Kidney (tissue), 14 donors: ENCODE data around the gene CLK3. TPM values are rescaled to one million over a fixed set of nuclear protein-coding genes. Genes with fewer than 3 reads are reported as not detected.
A peak's percentile ranks its signal among the peaks of the same experiment; 100 is the strongest.

Experiments used
- DNase-seq, 5 donors: peaks; one replicate each; pipeline ENCODE4 v3.0.0-alpha.2; 2013 to 2020
- FAIRE-seq: peaks from 2 replicates; lab custom pipeline; 2012; peaks lifted over from hg19 to GRCh38; lab: Jason Lieb, UNC
- H3K27ac ChIP-seq, 2 donors: one replicate each; pipeline ENCODE4 v1.7.0; 2013; ENCODE audit warnings: low read depth in 2 of 2, low read length in 2 of 2, inconsistent platforms in 1 of 2
- H3K27me3 ChIP-seq: one replicate; pipeline ENCODE4 v1.7.1; 2013; ENCODE audit warnings: low read length, inconsistent platforms; ENCODE audit not compliant: control insufficient read depth, insufficient read depth
- H3K36me3 ChIP-seq, 3 donors: one replicate each; pipeline versions ENCODE4 v1.7.0 to v1.7.1; 2013; ENCODE audit warnings: low read length in 3 of 3, control low read depth in 1 of 3, inconsistent platforms in 1 of 3; ENCODE audit not compliant: insufficient read depth in 3 of 3, control insufficient read depth in 2 of 3
- H3K4me1 ChIP-seq, 3 donors: one replicate each; pipeline versions ENCODE4 v1.7.0 to v1.7.1; 2013; ENCODE audit warnings: low read length in 3 of 3, inconsistent platforms in 1 of 3, low read depth in 1 of 3; ENCODE audit not compliant: control insufficient read depth in 2 of 3, insufficient read depth in 2 of 3
- H3K4me3 ChIP-seq, 3 donors: one replicate each; pipeline versions ENCODE4 v1.7.0 to v1.8.1; 2013; ENCODE audit warnings: low read length in 3 of 3, control low read depth in 1 of 3, inconsistent platforms in 1 of 3
- H3K9ac ChIP-seq, 3 donors: one replicate each; pipeline versions ENCODE4 v1.7.0 to v1.7.1; 2013; ENCODE audit warnings: low read length in 3 of 3, control low read depth in 1 of 3, inconsistent platforms in 1 of 3
- H3K9me3 ChIP-seq, 3 donors: one replicate each; pipeline versions ENCODE4 v1.7.0 to v1.7.1; 2013; ENCODE audit warnings: low read length in 3 of 3, control low read depth in 1 of 3, inconsistent platforms in 1 of 3; ENCODE audit not compliant: control insufficient read depth in 2 of 3, insufficient read depth in 1 of 3
- CTCF ChIP-seq: IDR thresholded peaks from 3 replicates; pipeline ENCODE4 v1.5.1; 2012; ENCODE audit warnings: mild to moderate bottlenecking, moderate library complexity, borderline replicate concordance; ENCODE audit not compliant: insufficient read depth; ENCODE audit errors: extremely low read depth
- intact Hi-C: fragments of 100-400 bp; cut with DNase I; formaldehyde crosslinking; loops from one replicate; pipeline ENCODE4 v1.11.1; 2022
- polyA plus RNA-seq: library from polyadenylated mRNA; stranded (reverse); fragments of 350-450 nt; fragmentation: Illumina TruSeq; extraction: RNeasy Lipid Tissue Mini Kit (QIAGEN cat#74804); gene quantifications from one replicate; pipeline ENCODE4 v1.2.3, GENCODE V29; 2014; ENCODE audit warnings: low read depth, low replicate concordance; ENCODE audit not compliant: insufficient read depth
- total RNA-seq: library from RNA; stranded (reverse); fragmentation: NEBNext Ultra II Directional; extraction: Animal tissue kit (Norgen Biotek cat#: 25700); gene quantifications from one replicate; pipeline ENCODE4 v1.2.1, GENCODE V29; 2021
- donor health status: control.
- donor health status: control.
- donor health status: control.
- donor health status: control.
- donor health status: control.
- donor health status: DM: yes; HTN: yes; CAD: no.
- donor health status: Normal renal cell carcinoma (clear cell type).

CLK3 gene
- total and polyA plus RNA-seq, 2 donors from 2014 or later = 54.1 to 66.3 TPM

DNA sequence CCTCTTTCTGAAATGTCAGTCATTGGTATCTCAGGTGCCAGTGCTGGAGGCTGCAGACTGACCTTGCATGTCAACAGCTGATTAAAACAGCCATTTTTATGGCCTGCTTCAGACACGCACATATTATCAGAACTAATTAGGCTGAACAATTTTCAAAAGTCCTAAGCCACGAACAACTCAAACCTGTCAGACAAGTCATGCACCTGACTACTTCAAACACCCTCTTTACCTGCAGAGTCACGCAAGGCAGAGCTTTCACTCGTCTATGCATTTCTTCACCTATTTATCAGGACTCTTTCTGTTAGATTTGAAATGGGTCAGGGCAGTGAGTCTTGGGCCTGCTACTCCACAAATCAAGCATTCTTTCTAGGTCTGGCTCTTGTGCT is 26.7 kb downstream of the CLK3 start:
- no peak for TF ChIP-seq CTCF
- H3K27me3 ChIP-seq = no peaks in the 10 kb centered on the region
- H3K36me3 ChIP-seq = peaks cover 5 to 12% (median 10%) of the 10 kb centered on the region in 3 donors
- peak overlapping the region in 1 of 2 donors; percentile 54 for H3K27ac ChIP-seq
- peaks cover 0 to 18% (median 12%) of the 10 kb centered on the region in 3 donors for H3K4me1 ChIP-seq
- no peaks in the 10 kb centered on the region for H3K9me3 ChIP-seq
- peak overlapping the region in 1 of 3 donors; percentile 1 for H3K9ac ChIP-seq
- FAIRE-seq (no peak), DNase-seq (peak in 3 of 5 donors; percentile 26 to 74 (median 67))
- intact Hi-C loops = no loop called here
- H3K4me3 ChIP-seq = no peak overlapping the region

- TF ChIP-seq CTCF = no peak
- Histone ChIP-seq H3K9me3 (no peaks in the 10 kb centered on the region), H3K27me3 (no peaks in the 10 kb centered on the region), H3K27ac (peak overlapping the region in 1 of 2 donors; percentile 54), H3K9ac (no peak overlapping the region), H3K4me1 (peaks cover 0 to 20% (median 12%) of the 10 kb centered on the region in 3 donors), H3K4me3 (no peak overlapping the region), H3K36me3 (peaks cover 5 to 10% (median 6%) of the 10 kb centered on the region in 3 donors)
- DNase-seq (no peak), FAIRE-seq (no peak)
- intact Hi-C loops = no loop called here
Observed at GRCh38 chr15:74642734-74643664, 27.4 kb downstream of the CLK3 start.

GRCh38 chr15:74643665-74644204 is 28.1 kb downstream of the CLK3 start:
- peaks cover 0 to 20% (median 12%) of the 10 kb centered on the region in 3 donors for H3K4me1 ChIP-seq
- peak overlapping the region in 1 of 2 donors; percentile 40 for H3K27ac ChIP-seq
- H3K36me3 ChIP-seq = peaks cover 5 to 8% (median 6%) of the 10 kb centered on the region in 3 donors
- H3K9ac ChIP-seq = no peak overlapping the region
- intact Hi-C loops = no loop called here
- no peak for TF ChIP-seq CTCF
- FAIRE-seq = no peak
- no peak overlapping the region for H3K4me3 ChIP-seq
- no peaks in the 10 kb centered on the region for H3K9me3 ChIP-seq
- DNase-seq = no peak
- no peaks in the 10 kb centered on the region for H3K27me3 ChIP-seq
